ENCODE results near the gene NUTM2E.
"Not testable (repeated sequence)": the region's sequence is repeated elsewhere in the genome, so short reads cannot be mapped to it uniquely, and the experiment has no call there.

Gene NUTM2E

GRCh38 chr10:79866903-79867551 is 40.5 kb downstream of the NUTM2E start:
- not testable (repeated sequence) for DNase-seq (ENCODE audit: low spot score)

GRCh38 chr10:79868023-79868422 is 41.5 kb downstream of the NUTM2E start:
- DNase-seq (ENCODE audit: low spot score): not testable (repeated sequence)

GRCh38 chr10:79869439-79870097 is 43.0 kb downstream of the NUTM2E start:
- DNase-seq (ENCODE audit: low spot score): not testable (repeated sequence)

- not testable (repeated sequence) for DNase-seq (ENCODE audit: low spot score)
These were observed 45.2 kb downstream of the NUTM2E start for GRCh38 chr10:79871729-79872128.
